ENCODE results near the gene PHLDB3. TPM values are rescaled to one million over a fixed set of nuclear protein-coding genes. Genes with fewer than 3 reads are reported as not detected.
A peak's percentile ranks its signal among the peaks of the same experiment; 100 is the strongest.
"Not testable (repeated sequence)": the region's sequence is repeated elsewhere in the genome, so short reads cannot be mapped to it uniquely, and the experiment has no call there.

PHLDB3 gene
- total RNA-seq, 1 experiment from 2014 or later, result 38.9 TPM

GRCh38 chr19:43438291-43439031 lies 66.1 kb downstream of the PHLDB3 start:
- in situ Hi-C loops (cut with HindIII; ENCODE audit: low pct_unique_long_range_greater_than_20kb, low sequenced_read_pairs), result loop anchor here (25.0 kb wide), 1 partner anchor 99 kb away; the partner anchor contains the start of genes ETHE1 and ZNF575

GRCh38 chr19:43437712-43438111 lies 66.8 kb downstream of the PHLDB3 start:
- in situ Hi-C loops (cut with HindIII; ENCODE audit: low pct_unique_long_range_greater_than_20kb, low sequenced_read_pairs), result loop anchor here (25.0 kb wide), 1 partner anchor 100 kb away; the partner anchor contains the start of genes ETHE1 and ZNF575
- no peak for DNase-seq (ENCODE audit: low read depth)

More at GRCh38 chr19:43438291-43439031, 66.1 kb downstream of the PHLDB3 start:
- DNase-seq (ENCODE audit: low read depth), result no peak

- in situ Hi-C loops (cut with HindIII; ENCODE audit: low pct_unique_long_range_greater_than_20kb, low sequenced_read_pairs), result loop anchor here (25.0 kb wide), 1 partner anchor 100 kb away; the partner anchor contains the start of genes ETHE1 and ZNF575
- DNase-seq (ENCODE audit: low read depth), result not testable (repeated sequence)
These were observed 67.3 kb downstream of the PHLDB3 start for GRCh38 chr19:43437284-43437683.

GRCh38 chr19:43435775-43436174 lies 68.8 kb downstream of the PHLDB3 start:
- in situ Hi-C loops (cut with HindIII; ENCODE audit: low pct_unique_long_range_greater_than_20kb, low sequenced_read_pairs), result loop anchor here (25.0 kb wide), 1 partner anchor 102 kb away; the partner anchor contains the start of genes ETHE1 and ZNF575

GRCh38 chr19:43433689-43434088 lies 70.9 kb downstream of the PHLDB3 start:
- in situ Hi-C loops (cut with HindIII; ENCODE audit: low pct_unique_long_range_greater_than_20kb, low sequenced_read_pairs), result loop anchor here (25.0 kb wide), 1 partner anchor 104 kb away; the partner anchor contains the start of genes ETHE1 and ZNF575
- DNase-seq (ENCODE audit: low read depth), result no peak

More at GRCh38 chr19:43435775-43436174, 68.8 kb downstream of the PHLDB3 start:
- no peak for DNase-seq (ENCODE audit: low read depth)

- in situ Hi-C loops (cut with HindIII; ENCODE audit: low pct_unique_long_range_greater_than_20kb, low sequenced_read_pairs), result loop anchor here (25.0 kb wide), 1 partner anchor 104 kb away; the partner anchor contains the start of genes ETHE1 and ZNF575
- DNase-seq (ENCODE audit: low read depth), result no peak
These were observed 71.2 kb downstream of the PHLDB3 start for GRCh38 chr19:43433358-43433673.

GRCh38 chr19:43430976-43431375 lies 73.6 kb downstream of the PHLDB3 start:
- DNase-seq (ENCODE audit: low read depth), result no peak
- in situ Hi-C loops (cut with HindIII; ENCODE audit: low pct_unique_long_range_greater_than_20kb, low sequenced_read_pairs), result loop anchor here (25.0 kb wide), 1 partner anchor 106 kb away; the partner anchor contains the start of genes ETHE1 and ZNF575

GRCh38 chr19:43430142-43430710 lies 74.3 kb downstream of the PHLDB3 start:
- DNase-seq (ENCODE audit: low read depth), result no peak
- in situ Hi-C loops (cut with HindIII; ENCODE audit: low pct_unique_long_range_greater_than_20kb, low sequenced_read_pairs), result loop anchor here (25.0 kb wide), 1 partner anchor 107 kb away; the partner anchor contains the start of genes ETHE1 and ZNF575

- in situ Hi-C loops (cut with HindIII; ENCODE audit: low pct_unique_long_range_greater_than_20kb, low sequenced_read_pairs), result loop anchor here (25.0 kb wide), 1 partner anchor 108 kb away; the partner anchor contains the start of genes ETHE1 and ZNF575
- no peak for DNase-seq (ENCODE audit: low read depth)
These were observed 75.2 kb downstream of the PHLDB3 start for GRCh38 chr19:43429395-43429794.

- in situ Hi-C loops (cut with HindIII; ENCODE audit: low pct_unique_long_range_greater_than_20kb, low sequenced_read_pairs), result loop anchor here (25.0 kb wide), 1 partner anchor 112 kb away; the partner anchor contains the start of genes ETHE1 and ZNF575
- DNase-seq (ENCODE audit: low read depth), result peak; percentile 66
These were observed 78.8 kb downstream of the PHLDB3 start for GRCh38 chr19:43425567-43426392.

Other genes with a start within 250 kb of the PHLDB3 start
- gene PSG9, start 235.2 kb downstream of the PHLDB3 start, total RNA-seq (2014; rRNA removed; shearing (Covaris generic); ENCODE audit: low replicate concordance), result not detected in 2 replicates
- gene CD177, start 151.1 kb downstream of the PHLDB3 start, total RNA-seq (2014; rRNA removed; shearing (Covaris generic); ENCODE audit: low replicate concordance), result 6.5 and 10.9 TPM in 2 replicates
- not detected in 2 replicates for gene TEX101, start 89.9 kb downstream of the PHLDB3 start, total RNA-seq (2014; rRNA removed; shearing (Covaris generic); ENCODE audit: low replicate concordance)
- gene LYPD3, start 39.1 kb downstream of the PHLDB3 start, total RNA-seq (2014; rRNA removed; shearing (Covaris generic); ENCODE audit: low replicate concordance), result 0.78 and 2.6 TPM in 2 replicates
- gene ETHE1, start 22.5 kb upstream of the PHLDB3 start, total RNA-seq (2014; rRNA removed; shearing (Covaris generic); ENCODE audit: low replicate concordance), result 206 and 293 TPM in 2 replicates
- not detected in 2 replicates for gene ZNF575, start 28.4 kb upstream of the PHLDB3 start, total RNA-seq (2014; rRNA removed; shearing (Covaris generic); ENCODE audit: low replicate concordance)
- gene XRCC1, start 70.8 kb upstream of the PHLDB3 start, total RNA-seq (2014; rRNA removed; shearing (Covaris generic); ENCODE audit: low replicate concordance), result 53.5 and 73.0 TPM in 2 replicates
- 1.7 TPM in 1 of 2 replicates, not detected in the other for gene PINLYP, start 71.1 kb upstream of the PHLDB3 start, total RNA-seq (2014; rRNA removed; shearing (Covaris generic); ENCODE audit: low replicate concordance)
- gene IRGQ, start 91.4 kb upstream of the PHLDB3 start, total RNA-seq (2014; rRNA removed; shearing (Covaris generic); ENCODE audit: low replicate concordance), result 17.3 and 42.1 TPM in 2 replicates
- gene ZNF576, start 91.8 kb upstream of the PHLDB3 start, total RNA-seq (2014; rRNA removed; shearing (Covaris generic); ENCODE audit: low replicate concordance), result 43.9 and 55.1 TPM in 2 replicates
- not detected in 2 replicates for gene SRRM5, start 107.3 kb upstream of the PHLDB3 start, total RNA-seq (2014; rRNA removed; shearing (Covaris generic); ENCODE audit: low replicate concordance)
- gene ZNF428, start 114.9 kb upstream of the PHLDB3 start, total RNA-seq (2014; rRNA removed; shearing (Covaris generic); ENCODE audit: low replicate concordance), result 125 and 136 TPM in 2 replicates
- gene CADM4, start 135.1 kb upstream of the PHLDB3 start, total RNA-seq (2014; rRNA removed; shearing (Covaris generic); ENCODE audit: low replicate concordance), result 15.0 and 16.7 TPM in 2 replicates
- gene PLAUR, start 165.4 kb upstream of the PHLDB3 start, total RNA-seq (2014; rRNA removed; shearing (Covaris generic); ENCODE audit: low replicate concordance), result 43.4 and 82.3 TPM in 2 replicates
- not detected in 2 replicates for gene IRGC, start 211.3 kb upstream of the PHLDB3 start, total RNA-seq (2014; rRNA removed; shearing (Covaris generic); ENCODE audit: low replicate concordance)